NT2/D1 (cell line): Measurements from ENCODE around the gene C4orf50.

Source experiments
- SUZ12 ChIP-seq: IDR thresholded peaks from 2 replicates; pipeline ENCODE4 v1.6.1; 2011; ENCODE audit not compliant: insufficient read length, insufficient read depth; ENCODE audit errors: extremely low read depth
- ZNF274 ChIP-seq: IDR thresholded peaks from 2 replicates; pipeline ENCODE4 v1.6.1; 2011; ENCODE audit warnings: mild to moderate bottlenecking, low read depth, low read length

- TF ChIP-seq SUZ12 (no peak), ZNF274 (no peak)
Measured at GRCh38 chr4:5919044-5919443, 99.2 kb downstream of the C4orf50 start.
